Hindlimb muscle (tissue), 1 donor: ENCODE measurements around the gene KDM2B. TPM values are rescaled to one million over a fixed set of nuclear protein-coding genes. Genes with fewer than 3 reads are reported as not detected.
A peak's percentile ranks its signal among the peaks of the same experiment; 100 is the strongest.

Experiments
- DNase-seq: peaks from one replicate; pipeline ENCODE4 v3.0.0-alpha.2; 2013
- polyA plus RNA-seq: library from polyadenylated mRNA; unstranded; fragments of 120-200 nt; gene quantifications from one replicate; pipeline ENCODE4 v1.2.1, GENCODE V29; 2013; ENCODE audit not compliant: insufficient read length

KDM2B gene
- polyA plus RNA-seq, 1 donor, result 23.1 TPM

GRCh38 chr12:121455766-121456420, 124.9 kb downstream of the KDM2B start:
- DNase-seq, result no peak

GRCh38 chr12:121454921-121455320, 125.9 kb downstream of the KDM2B start:
- no peak for DNase-seq

GRCh38 chr12:121453629-121454028, 127.2 kb downstream of the KDM2B start:
- DNase-seq, result no peak

GRCh38 chr12:121452985-121453360, 127.8 kb downstream of the KDM2B start:
- no peak for DNase-seq

- no peak for DNase-seq
Observed at GRCh38 chr12:121452340-121452984, 128.4 kb downstream of the KDM2B start.

- DNase-seq, result no peak
Observed at GRCh38 chr12:121451961-121452339, 128.9 kb downstream of the KDM2B start.

GRCh38 chr12:121448771-121449315, 132.0 kb downstream of the KDM2B start:
- DNase-seq, result no peak

- DNase-seq, result no peak
Observed at GRCh38 chr12:121446750-121447149, 134.1 kb downstream of the KDM2B start.

GRCh38 chr12:121444842-121445202, 136.0 kb downstream of the KDM2B start:
- DNase-seq, result no peak

- DNase-seq, result no peak
Observed at GRCh38 chr12:121443911-121444841, 136.6 kb downstream of the KDM2B start.

- DNase-seq, result peak; percentile 70
Observed at GRCh38 chr12:121443193-121443870, 137.5 kb downstream of the KDM2B start.

- DNase-seq, result no peak
Observed at GRCh38 chr12:121442028-121442948, 138.5 kb downstream of the KDM2B start.

- no peak for DNase-seq
Observed at GRCh38 chr12:121441555-121441954, 139.3 kb downstream of the KDM2B start.

- DNase-seq, result no peak
Observed at GRCh38 chr12:121440768-121441167, 140.1 kb downstream of the KDM2B start.

- no peak for DNase-seq
Observed at GRCh38 chr12:121439715-121440114, 141.1 kb downstream of the KDM2B start.

- no peak for DNase-seq
Observed at GRCh38 chr12:121438905-121439304, 141.9 kb downstream of the KDM2B start.

- DNase-seq, result no peak
Observed at GRCh38 chr12:121436706-121437105, 144.1 kb downstream of the KDM2B start.

- DNase-seq, result no peak
Observed at GRCh38 chr12:121432740-121433480, 147.9 kb downstream of the KDM2B start.

- DNase-seq, result no peak
Observed at GRCh38 chr12:121430833-121431415, 149.9 kb downstream of the KDM2B start.

GRCh38 chr12:121428883-121429282, 151.9 kb downstream of the KDM2B start:
- DNase-seq, result no peak
